Skeletal muscle satellite cell (primary cell): ENCODE data around the gene CLASP1.
"Not testable (repeated sequence)": the region's sequence is repeated elsewhere in the genome, so short reads cannot be mapped to it uniquely, and the experiment has no call there.

Experiments used
- H3K27me3 ChIP-seq: 2 replicates; pipeline ENCODE4 v1.7.0; 2013; ENCODE audit warnings: low read length; ENCODE audit not compliant: control insufficient read depth, insufficient read depth
- H3K36me3 ChIP-seq: 2 replicates; pipeline ENCODE4 v1.7.0; 2013; ENCODE audit warnings: mild to moderate bottlenecking, control low read depth, low read length; ENCODE audit not compliant: insufficient read depth
- H3K4me1 ChIP-seq: 2 replicates; pipeline ENCODE4 v1.7.0; 2013; ENCODE audit warnings: low read length; ENCODE audit not compliant: control insufficient read depth, insufficient read depth
- H3K4me2 ChIP-seq: 2 replicates; pipeline ENCODE4 v1.7.0; 2013; ENCODE audit warnings: mild to moderate bottlenecking, low read length
- H3K4me3 ChIP-seq: 2 replicates; pipeline ENCODE4 v1.7.0; 2013; ENCODE audit warnings: low read length
- H3K9ac ChIP-seq: 2 replicates; pipeline ENCODE4 v1.7.0; 2013; ENCODE audit warnings: mild to moderate bottlenecking, low read depth, low read length, moderate library complexity
- H3K9me3 ChIP-seq: replicated peaks from 2 replicates; pipeline ENCODE4 v1.7.0; 2013; ENCODE audit warnings: mild to moderate bottlenecking, control low read depth, low read length

Gene CLASP1

DNA sequence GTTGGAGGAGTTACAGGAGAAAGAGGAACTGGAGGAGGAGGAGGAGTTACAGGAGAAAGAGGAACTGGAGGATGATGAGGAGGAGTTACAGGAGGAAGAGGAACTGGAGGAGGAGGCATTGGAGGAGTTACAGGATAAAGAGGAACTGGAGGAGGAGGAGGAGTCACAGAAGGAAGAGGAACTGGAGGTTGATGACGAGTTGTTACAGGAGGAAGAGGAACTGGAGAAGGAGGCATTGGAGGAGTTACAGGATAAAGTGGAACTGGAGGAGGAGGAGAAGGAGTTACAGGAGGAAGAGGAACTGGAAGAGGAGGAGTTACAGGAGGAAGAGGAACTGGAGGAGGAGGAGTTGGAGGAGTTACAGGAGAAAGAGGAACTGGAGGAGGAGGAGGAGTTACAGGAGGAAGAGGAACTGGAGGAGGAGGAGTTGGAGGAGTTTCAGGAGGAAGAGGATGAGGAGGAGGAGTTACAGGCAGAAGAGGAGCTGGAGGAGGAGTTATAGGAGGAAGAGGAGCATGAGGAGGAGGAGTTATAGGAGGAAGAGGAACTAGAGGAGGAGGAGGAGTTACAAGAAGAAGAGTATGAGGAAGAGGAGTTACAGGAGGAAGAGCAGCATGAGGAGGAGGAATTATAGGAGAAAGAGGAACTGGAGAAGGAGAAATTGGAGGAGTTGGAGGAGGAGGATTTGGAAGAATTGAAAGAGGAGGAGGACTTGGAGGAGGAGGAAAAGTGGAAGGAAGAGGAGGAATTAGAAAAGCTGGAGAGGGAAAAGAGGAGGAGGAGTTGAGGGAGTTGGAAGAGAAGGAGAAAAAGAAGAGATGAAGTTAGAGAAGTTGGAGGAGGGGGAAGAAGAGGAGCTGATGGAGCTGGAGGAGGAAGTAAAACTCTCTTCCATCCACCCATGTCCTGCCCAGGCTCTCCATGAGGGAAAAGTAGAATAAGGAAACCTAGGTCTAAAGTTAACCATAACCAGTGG is 37.2 kb downstream of the CLASP1 start:
- no peaks in the 10 kb centered on the region for H3K4me1 ChIP-seq
- H3K36me3 ChIP-seq = peaks cover 4% of the 10 kb centered on the region
- H3K4me3 ChIP-seq = no peak overlapping the region
- no peak overlapping the region for H3K4me2 ChIP-seq
- H3K27me3 ChIP-seq = no peaks in the 10 kb centered on the region
- no peaks in the 10 kb centered on the region for H3K9me3 ChIP-seq
- H3K9ac ChIP-seq = no peak overlapping the region

DNA sequence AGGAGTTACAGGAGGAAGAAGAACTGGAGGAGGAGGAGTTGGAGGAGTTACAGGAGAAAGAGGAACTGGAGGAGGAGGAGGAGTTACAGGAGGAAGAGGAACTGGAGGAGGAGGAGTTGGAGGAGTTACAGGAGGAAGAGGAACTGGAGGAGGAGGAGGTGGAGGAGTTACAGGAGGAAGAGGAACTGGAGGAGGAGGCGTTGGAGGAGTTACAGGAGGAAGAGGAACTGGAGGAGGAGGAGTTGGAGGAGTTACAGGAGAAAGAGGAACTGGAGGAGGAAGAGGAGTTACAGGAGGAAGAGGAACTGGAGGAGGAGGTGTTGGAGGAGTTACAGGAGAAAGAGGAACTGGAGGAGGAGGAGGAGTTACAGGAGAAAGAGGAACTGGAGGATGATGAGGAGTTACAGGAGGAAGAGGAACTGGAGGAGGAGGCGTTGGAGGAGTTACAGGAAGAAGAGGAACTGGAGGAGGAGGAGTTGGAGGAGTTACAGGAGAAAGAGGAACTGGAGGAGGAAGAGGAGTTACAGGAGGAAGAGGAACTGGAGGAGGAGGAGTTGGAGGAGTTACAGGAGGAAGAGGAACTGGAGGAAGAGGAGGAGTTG is 38.1 kb downstream of the CLASP1 start:
- H3K36me3 ChIP-seq, H3K4me2 ChIP-seq, H3K27me3 ChIP-seq, H3K9me3 ChIP-seq, H3K4me3 ChIP-seq, H3K9ac ChIP-seq, H3K4me1 ChIP-seq: not testable (repeated sequence)

DNA sequence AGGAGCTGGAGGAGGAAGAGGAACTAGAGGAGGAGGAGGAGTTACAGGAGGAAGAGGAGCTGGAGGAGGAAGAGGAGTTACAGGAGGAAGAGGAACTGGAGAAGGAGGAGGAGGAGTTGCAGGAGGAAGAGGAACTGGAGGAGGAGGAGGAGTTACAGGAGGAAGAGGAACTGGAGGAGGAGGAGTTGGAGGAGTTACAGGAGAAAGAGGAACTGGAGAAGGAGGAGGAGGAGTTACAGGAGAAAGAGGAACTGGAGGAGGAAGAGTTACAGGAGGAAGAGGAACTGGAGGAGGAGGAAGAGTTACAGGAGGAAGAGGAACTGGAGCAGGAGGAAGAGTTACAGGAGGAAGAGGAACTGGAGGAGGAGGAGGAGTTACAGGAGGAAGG is 38.8 kb downstream of the CLASP1 start:
- not testable (repeated sequence) for H3K27me3 ChIP-seq, H3K4me2 ChIP-seq, H3K36me3 ChIP-seq, H3K9ac ChIP-seq, H3K4me1 ChIP-seq, H3K9me3 ChIP-seq, H3K4me3 ChIP-seq

DNA sequence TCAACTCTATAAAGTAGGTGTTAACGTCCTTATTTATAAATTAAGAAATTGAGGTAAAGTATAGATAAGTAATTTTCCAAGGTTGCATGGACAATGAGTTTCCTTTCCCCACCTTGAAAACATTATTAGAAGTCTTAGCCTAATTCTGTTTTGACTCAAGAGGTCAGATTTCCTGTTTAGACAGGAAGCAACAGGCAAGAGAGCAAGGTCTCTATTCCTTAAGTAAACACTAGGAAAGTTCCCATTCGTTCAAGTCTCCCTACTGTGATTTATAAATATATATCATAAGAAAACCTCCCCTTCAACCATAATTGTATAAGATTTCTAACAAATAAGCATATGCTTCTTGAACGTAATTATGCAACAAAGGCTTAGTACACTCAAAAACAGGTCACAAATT is 40.3 kb downstream of the CLASP1 start:
- Histone ChIP-seq H3K4me2 (no peak overlapping the region), H3K4me3 (no peak overlapping the region), H3K9ac (no peak overlapping the region), H3K36me3 (peaks cover 14% of the 10 kb centered on the region), H3K9me3 (no peaks in the 10 kb centered on the region), H3K4me1 (no peaks in the 10 kb centered on the region), H3K27me3 (no peaks in the 10 kb centered on the region)

DNA sequence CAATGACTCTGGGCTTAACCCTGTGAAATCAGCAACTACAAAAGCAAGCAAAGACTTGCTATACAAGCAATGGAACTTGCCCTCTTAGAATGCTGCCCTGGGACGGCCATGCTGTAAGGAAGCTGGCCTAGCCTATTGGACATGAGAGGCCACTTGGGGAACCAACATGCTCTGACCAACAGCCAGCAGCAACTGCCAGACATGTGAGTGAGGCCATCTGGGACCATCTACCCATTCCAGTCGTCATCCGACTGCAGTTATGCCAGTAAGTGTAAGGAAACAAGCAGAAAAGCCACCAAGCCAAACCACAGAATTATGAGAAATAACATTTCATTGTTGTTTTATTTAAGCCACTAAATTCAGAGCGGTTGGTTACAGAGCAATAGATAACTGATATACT is 40.9 kb downstream of the CLASP1 start:
- no peak overlapping the region for H3K4me3 ChIP-seq
- H3K4me1 ChIP-seq = no peaks in the 10 kb centered on the region
- H3K27me3 ChIP-seq = no peaks in the 10 kb centered on the region
- no peak overlapping the region for H3K4me2 ChIP-seq
- no peak overlapping the region for H3K9ac ChIP-seq
- H3K9me3 ChIP-seq = no peaks in the 10 kb centered on the region
- peaks cover 11% of the 10 kb centered on the region for H3K36me3 ChIP-seq

DNA sequence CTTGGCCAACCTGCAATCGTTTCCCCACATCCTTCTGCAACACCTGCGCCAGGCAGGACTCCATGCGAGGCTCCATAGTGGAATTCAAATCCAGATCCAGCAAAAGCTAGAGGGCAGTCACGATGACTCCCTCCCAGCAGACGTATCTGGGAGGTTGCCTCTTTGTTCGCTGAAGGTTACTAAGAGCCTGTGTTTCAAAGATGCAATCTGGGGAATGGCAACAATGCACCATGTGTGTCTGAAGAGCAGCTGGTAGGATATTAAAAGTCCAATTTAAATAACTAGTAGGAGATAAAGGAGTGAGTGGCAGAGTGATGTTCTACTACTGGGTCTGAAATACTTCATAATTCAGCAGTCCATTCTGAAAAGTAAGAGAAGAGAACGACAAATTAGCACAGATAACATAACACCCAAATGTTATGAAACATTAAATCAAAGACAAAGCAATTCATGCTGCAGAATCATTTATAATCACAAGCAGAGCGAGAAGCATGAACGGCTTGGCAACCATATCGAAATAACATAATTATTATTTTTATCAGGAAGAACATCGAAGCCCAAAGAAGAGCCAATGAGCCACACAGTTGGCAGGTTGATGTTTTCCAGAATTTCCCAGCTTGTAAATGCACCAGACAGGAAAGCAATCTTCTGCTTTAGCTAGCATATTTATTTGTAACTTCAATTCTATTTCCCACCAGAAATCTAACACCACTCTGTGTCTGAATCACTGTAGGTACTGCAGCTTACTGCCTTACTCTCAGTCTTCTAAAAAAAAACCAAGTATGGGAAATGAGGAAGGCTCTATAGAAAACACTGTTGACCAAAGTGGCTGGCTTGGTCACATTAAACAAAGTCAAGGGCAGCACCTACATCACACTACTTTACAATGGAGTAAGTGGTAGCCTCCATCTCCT is 43.2 kb downstream of the CLASP1 start:
- Histone ChIP-seq H3K9ac (no peak overlapping the region), H3K9me3 (no peaks in the 10 kb centered on the region), H3K4me3 (no peak overlapping the region), H3K4me1 (no peaks in the 10 kb centered on the region), H3K36me3 (peaks cover 11% of the 10 kb centered on the region), H3K4me2 (no peak overlapping the region), H3K27me3 (no peaks in the 10 kb centered on the region)

DNA sequence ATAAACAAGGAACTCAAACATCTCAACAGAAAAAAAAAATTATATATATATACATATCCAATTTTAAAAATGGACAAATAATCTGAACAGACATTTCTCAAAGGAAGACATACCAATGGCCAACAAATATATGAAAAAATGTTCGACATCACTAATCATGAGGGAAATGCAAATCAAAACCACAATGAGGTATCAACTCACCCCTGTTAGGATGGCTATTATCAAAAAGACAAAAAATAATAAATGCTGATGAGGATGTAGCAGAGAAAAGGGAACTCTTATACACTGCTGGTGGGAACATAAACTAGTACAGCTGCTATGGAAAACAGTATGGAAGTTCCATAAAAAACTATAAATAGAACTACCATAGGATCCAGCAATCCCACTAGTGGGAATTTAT is 46.1 kb downstream of the CLASP1 start:
- Histone ChIP-seq H3K9ac (no peak overlapping the region), H3K27me3 (no peaks in the 10 kb centered on the region), H3K4me3 (no peak overlapping the region), H3K4me2 (no peak overlapping the region), H3K4me1 (no peaks in the 10 kb centered on the region), H3K36me3 (peaks cover 11% of the 10 kb centered on the region), H3K9me3 (no peaks in the 10 kb centered on the region)

DNA sequence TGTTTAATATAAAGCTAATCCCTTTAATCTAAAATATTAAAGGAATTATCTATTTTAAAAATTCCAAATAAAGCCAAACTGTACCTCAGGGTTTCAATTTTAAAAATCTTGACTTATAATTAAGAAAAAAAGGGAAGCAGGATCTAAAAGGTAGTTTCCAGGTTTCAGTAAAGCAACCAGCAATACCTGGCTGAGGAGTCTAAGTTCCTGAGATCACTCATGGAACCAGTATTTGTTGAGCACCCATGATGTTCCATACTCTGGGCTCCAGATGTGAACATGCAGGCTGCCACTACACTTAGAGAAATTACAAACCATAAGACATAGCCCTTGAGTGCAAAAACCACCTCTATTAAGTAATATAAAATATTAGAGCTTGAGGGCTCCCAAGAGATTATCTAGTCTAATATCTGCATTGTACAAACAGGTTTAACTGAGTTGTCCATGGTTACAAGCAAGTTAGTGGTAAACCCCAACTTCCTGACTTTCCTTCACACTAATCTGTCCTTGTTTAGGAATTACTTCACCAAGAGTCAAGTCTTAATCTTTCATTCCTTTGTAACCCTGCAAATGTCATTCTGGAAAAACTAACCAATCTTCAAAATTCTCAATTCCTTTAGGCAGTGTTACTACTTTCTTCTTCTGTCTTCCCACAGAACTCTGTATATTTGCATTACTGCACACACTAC is 49.2 kb downstream of the CLASP1 start:
- H3K27me3 ChIP-seq = no peaks in the 10 kb centered on the region
- no peaks in the 10 kb centered on the region for H3K9me3 ChIP-seq
- peaks cover 6% of the 10 kb centered on the region for H3K36me3 ChIP-seq
- H3K4me1 ChIP-seq = peaks cover 10% of the 10 kb centered on the region
- H3K4me2 ChIP-seq = no peak overlapping the region
- no peak overlapping the region for H3K9ac ChIP-seq
- H3K4me3 ChIP-seq = no peak overlapping the region

DNA sequence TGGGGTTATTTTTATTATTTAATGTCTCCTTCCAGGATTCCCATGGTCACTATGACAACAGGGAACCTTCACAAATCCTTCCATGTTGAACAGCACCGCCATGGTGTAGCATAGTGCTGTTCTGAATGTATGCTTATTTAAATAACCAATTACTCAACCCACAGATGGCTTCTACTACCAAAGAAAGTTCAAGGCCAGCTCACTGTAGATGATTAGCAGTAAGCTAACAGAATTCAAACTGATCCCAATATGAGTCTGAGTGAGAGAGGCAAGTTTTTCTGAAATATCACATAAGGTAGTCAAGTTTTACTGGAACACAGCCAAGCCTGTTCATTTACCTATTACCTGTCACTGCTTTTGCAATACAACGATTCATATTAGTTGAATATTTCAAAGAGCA is 51.2 kb downstream of the CLASP1 start:
- H3K9me3 ChIP-seq = no peaks in the 10 kb centered on the region
- H3K36me3 ChIP-seq = no peaks in the 10 kb centered on the region
- no peak overlapping the region for H3K4me2 ChIP-seq
- H3K9ac ChIP-seq = no peak overlapping the region
- H3K27me3 ChIP-seq = no peaks in the 10 kb centered on the region
- no peak overlapping the region for H3K4me3 ChIP-seq
- peaks cover 10% of the 10 kb centered on the region for H3K4me1 ChIP-seq

DNA sequence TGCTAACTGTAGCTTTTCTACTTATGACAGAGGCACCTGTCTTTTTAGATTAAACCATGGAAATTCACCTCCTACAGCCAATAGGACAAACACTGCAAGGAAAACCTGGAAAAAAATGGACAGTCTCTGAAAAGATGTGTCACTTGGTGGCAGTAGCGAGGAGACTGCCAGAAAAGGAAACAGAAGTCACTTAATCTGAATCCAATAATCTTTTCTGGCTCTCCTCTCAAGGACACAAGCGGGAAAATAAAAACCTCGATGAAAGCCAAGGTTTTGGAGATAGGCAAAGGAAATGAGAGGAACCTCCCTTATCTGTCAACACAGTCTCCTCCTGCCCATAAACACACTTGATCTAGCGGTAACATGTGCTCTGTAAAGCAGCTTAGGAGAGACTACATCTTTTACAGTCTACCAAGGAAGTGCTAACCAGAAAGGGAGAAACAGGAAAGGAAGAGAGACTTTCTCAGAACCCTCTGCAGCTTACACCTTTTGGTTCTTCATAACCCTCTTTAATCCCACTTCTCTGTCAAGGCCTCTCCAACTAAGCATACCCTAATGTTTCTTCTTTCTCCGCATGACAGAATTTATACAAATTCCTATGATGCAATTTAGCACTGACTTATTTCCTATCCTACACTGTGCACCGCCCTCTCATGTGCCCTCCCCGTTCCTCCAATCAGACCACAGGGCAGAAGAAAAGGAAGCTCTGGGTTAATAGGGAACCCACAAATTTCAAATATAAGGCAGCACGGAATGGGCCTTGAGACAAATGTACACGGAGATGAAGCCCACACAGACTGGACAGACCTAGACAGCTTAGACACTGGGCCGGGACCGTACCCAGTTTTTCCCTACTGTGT is 52.8 kb downstream of the CLASP1 start:
- H3K4me1 ChIP-seq = peaks cover 10% of the 10 kb centered on the region
- peak overlapping the region; percentile 2 for H3K4me3 ChIP-seq
- H3K9me3 ChIP-seq = no peaks in the 10 kb centered on the region
- H3K27me3 ChIP-seq = no peaks in the 10 kb centered on the region
- H3K36me3 ChIP-seq = no peaks in the 10 kb centered on the region
- H3K9ac ChIP-seq = peak overlapping the region; percentile 13
- peak overlapping the region; percentile 57 for H3K4me2 ChIP-seq
